NCI-H748 (cell line): ENCODE measurements around the gene LBHD2.
"Not testable (repeated sequence)": the region's sequence is repeated elsewhere in the genome, so short reads cannot be mapped to it uniquely, and the experiment has no call there.

ENCODE experiments used
- DNase-seq: peaks from one replicate; lab custom pipeline; 2025; ENCODE audit not compliant: unreplicated experiment; lab: John Stamatoyannopoulos, UW

LBHD2 gene

GRCh38 chr14:103118018-103118662 lies 34.1 kb downstream of the LBHD2 start:
- DNase-seq: no peak

GRCh38 chr14:103118663-103119404 lies 34.8 kb downstream of the LBHD2 start:
- DNase-seq: no peak

- not testable (repeated sequence) for DNase-seq
These were observed 35.5 kb downstream of the LBHD2 start for GRCh38 chr14:103119527-103119926.

- DNase-seq: peak; percentile 73
These were observed 37.3 kb downstream of the LBHD2 start for GRCh38 chr14:103121121-103121845.

GRCh38 chr14:103121846-103122584 lies 38.0 kb downstream of the LBHD2 start:
- peak; percentile 97 for DNase-seq

GRCh38 chr14:103122585-103122946 lies 38.6 kb downstream of the LBHD2 start:
- DNase-seq: peak; percentile 71

- peak; percentile 74 for DNase-seq
These were observed 39.1 kb downstream of the LBHD2 start, which contains the start of gene TNFAIP2 for GRCh38 chr14:103122947-103123633. Gene TNFAIP2, plus strand, starts transcription at chr14:103123461. Its CDS starts 2,997 bp downstream, at chr14:103126458.

GRCh38 chr14:103123634-103124500 lies 39.9 kb downstream of the LBHD2 start:
- peak; percentile 58 for DNase-seq

- DNase-seq: no peak
These were observed 40.5 kb downstream of the LBHD2 start for GRCh38 chr14:103124501-103125001.

- no peak for DNase-seq
These were observed 41.4 kb downstream of the LBHD2 start for GRCh38 chr14:103125098-103126070.

GRCh38 chr14:103126088-103126872 lies 42.3 kb downstream of the LBHD2 start:
- peak; percentile 46 for DNase-seq

- peak; percentile 77 for DNase-seq
These were observed 42.9 kb downstream of the LBHD2 start for GRCh38 chr14:103126873-103127304.

- DNase-seq: no peak
These were observed 43.3 kb downstream of the LBHD2 start for GRCh38 chr14:103127356-103127755.

GRCh38 chr14:103127861-103128598 lies 44.0 kb downstream of the LBHD2 start:
- no peak for DNase-seq

- DNase-seq: no peak
These were observed 44.8 kb downstream of the LBHD2 start for GRCh38 chr14:103128631-103129300.
